ENCODE results near the gene DHRS3.

The DHRS3 gene

DNA sequence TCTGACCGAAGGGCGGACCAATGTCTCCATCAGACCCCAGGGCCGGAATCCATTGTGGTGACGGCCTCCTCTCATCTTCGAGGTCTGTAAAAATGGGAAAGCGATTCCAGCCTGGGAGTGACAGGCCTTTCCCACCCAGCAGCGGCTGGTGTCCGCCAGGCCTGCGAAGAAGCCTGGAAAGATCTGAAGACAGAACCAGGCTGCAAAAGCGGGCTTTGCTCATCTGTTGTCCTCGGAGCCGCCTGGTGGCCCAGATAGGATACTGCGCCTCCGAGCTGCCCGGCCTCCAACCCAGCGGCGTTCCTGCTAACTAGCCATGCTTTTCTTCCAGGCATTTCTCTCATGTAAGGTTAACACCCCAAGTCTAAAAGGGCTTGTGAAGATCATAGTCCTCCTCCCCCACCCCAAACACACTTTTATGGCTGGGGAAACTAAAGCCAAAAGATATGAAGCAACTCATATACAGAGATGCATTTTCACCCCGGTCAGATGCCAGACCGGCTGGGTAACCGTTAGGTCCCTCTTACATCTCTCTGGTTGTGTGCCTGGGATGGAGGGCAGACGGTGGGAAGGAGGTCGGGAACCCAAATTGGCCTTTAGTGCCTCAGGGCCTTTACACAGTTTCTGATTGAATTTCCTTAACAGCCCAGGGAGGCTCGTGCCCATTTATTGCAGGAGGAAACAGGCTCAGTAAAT lies 1.9 kb upstream of the DHRS3 start:
- peak; percentile 84 for DNase-seq
- in situ Hi-C loops (cut with HindIII; ENCODE audit: low pct_ligation_motif_present, low pct_unique_long_range_greater_than_20kb, low sequenced_read_pairs) = no loop called here

DNA sequence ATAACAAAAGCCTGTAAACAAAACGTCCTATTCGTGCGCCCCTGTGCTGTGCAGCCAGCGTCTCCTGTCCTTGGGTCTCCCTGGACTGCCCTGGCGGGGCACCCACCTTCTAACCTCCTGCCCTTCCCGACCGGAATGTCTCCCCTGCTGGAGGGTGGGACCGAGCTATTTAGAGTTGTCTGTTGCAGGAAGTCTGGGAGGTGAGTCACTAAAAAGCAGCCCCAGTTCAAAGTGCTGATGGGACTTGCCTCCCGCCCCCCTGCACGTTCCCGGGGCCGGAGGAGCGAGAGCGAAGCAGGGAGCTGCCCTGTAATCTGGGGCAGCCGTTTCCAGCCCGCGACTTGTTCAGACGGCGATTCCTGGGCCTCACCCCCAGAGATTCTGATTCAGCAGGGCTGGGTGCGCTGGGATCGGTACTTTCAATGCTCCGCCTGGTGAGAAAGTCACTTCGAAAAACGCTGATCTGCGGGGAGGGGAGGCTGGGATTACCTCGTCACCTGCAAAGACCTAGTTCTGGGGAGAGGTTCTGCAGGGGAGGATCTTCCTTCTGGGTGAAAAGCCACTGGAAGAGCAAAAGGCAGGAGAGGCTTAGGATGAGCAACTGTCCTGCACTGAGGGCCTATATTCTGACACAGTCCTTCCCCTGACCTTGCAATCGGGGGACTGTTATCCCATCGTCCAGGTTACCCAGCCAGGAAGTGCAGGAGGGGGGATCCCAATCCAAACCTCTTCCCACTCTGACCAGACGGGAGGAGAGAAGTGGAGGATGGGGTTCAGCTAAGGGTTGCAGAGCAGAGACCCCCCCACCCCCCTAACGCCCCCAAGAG lies 1.2 kb upstream of the DHRS3 start:
- peak; percentile 86 for DNase-seq

DNA sequence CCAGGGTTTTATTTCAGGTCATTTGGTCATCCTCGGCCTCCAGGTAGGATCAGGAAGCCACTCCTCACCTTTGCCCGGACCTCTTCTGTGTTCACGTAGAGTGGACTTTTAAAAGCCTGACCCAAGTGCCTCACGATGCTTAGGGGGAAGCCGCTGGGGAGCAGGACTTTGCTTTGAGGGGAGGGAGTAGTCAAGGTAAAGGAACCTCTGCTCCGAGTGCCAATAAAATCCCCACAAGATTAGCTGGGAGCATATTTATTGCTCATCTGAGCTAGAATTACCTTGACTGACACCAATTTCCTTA lies 603 bp upstream of the DHRS3 start:
- no peak for DNase-seq
- in situ Hi-C loops (cut with HindIII; ENCODE audit: low pct_ligation_motif_present, low pct_unique_long_range_greater_than_20kb, low sequenced_read_pairs) = no loop called here

More for the DNA sequence above, 1.2 kb upstream of the DHRS3 start:
- in situ Hi-C loops (cut with HindIII; ENCODE audit: low pct_ligation_motif_present, low pct_unique_long_range_greater_than_20kb, low sequenced_read_pairs) = no loop called here

DNA sequence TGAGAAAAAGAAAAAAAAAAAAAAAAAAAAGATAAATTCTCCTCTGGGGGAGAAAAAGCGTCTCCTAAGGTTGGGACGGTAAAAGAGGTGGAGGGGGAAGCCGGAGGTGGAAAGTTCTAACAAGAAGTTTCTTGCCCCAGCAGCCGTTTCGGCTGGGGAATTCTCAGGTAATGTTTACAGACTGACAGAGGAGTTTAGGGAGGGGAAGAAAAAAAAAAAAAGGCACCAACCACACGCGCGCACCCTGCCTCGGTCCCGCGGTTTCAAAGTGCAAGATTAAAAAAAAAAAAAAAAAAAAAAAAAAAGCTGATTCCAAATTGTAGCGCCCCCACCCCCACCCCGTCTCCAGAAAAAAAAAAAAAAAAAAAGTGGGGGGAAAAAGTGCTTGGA lies 504 bp downstream of the DHRS3 start:
- DNase-seq = no peak
- in situ Hi-C loops (cut with HindIII; ENCODE audit: low pct_ligation_motif_present, low pct_unique_long_range_greater_than_20kb, low sequenced_read_pairs) = no loop called here

DNA sequence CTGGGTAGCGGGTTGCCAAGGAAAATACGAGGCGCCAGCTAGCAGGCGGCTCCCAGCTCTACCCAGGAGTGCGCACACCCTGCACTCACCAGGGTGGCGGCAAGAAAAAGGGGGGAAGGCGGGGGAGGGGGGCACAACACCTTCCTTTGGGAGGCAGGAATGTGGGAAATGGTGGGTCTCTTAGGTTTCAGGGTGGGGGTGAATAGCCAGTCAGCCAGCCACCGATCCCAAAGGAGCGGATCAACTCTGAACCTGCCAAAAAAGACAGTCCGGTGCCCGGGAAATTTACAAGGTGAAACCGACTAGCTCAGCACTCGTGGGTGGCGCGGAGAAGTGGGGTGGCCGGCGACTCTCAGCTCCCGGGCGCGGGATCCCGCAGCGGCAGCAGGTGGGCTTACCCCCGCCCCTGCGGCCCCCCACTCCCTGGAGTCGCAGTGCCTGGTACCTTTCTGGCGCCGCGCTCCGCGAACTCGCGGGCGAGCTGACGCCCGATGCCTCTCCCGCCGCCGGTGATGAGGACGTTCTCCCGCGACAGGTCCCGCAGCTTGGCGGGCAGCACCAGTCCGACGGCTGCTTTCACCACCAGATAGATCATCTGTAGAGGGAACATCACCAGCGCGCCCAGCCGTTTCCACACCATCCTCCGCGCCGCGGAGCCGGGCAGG lies 1.2 kb downstream of the DHRS3 start:
- DNase-seq = peak; percentile 29
- in situ Hi-C loops (cut with HindIII; ENCODE audit: low pct_ligation_motif_present, low pct_unique_long_range_greater_than_20kb, low sequenced_read_pairs) = no loop called here

DNA sequence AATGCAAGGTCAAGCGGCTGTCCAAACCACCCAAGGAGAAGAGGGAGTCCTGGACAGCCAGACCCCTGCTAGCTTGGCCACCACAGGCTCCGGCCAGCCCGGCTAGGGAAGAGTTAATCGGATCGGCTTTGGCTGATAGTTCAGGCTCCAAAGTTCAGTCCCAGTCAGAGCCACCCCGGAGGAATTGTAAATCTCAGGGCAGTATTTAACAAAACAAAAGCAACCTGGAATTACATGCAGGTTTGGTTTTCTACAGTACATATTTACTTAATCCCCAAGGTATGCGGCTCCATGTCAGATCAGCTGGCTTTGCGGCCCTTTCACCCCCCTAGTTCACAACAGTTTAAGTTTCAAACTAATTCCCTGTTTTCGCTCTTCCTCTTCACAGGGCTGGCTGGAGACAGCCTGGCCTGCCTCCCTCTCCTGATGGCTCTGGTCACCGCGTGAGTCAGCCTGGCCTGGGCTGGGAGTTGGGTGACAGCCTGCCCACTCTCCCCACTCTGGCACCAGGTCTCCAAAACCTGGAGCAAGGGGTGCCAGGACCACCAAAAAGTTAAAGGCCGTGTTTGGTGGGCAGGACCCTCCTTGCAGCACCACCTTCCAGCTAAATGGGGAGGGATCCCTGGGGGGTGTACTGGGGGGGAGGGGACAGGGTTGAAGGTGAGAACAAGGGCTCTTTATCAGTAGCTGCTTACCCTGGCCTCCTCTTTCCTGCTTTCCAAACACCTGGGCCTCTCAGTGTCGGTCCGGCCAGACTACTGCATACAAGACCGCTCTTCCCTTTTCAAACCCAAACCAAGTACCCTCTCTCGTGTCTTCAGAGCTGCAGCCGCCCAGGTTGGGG lies 1.9 kb downstream of the DHRS3 start:
- in situ Hi-C loops (cut with HindIII; ENCODE audit: low pct_ligation_motif_present, low pct_unique_long_range_greater_than_20kb, low sequenced_read_pairs) = no loop called here
- DNase-seq = peak; percentile 53

DNA sequence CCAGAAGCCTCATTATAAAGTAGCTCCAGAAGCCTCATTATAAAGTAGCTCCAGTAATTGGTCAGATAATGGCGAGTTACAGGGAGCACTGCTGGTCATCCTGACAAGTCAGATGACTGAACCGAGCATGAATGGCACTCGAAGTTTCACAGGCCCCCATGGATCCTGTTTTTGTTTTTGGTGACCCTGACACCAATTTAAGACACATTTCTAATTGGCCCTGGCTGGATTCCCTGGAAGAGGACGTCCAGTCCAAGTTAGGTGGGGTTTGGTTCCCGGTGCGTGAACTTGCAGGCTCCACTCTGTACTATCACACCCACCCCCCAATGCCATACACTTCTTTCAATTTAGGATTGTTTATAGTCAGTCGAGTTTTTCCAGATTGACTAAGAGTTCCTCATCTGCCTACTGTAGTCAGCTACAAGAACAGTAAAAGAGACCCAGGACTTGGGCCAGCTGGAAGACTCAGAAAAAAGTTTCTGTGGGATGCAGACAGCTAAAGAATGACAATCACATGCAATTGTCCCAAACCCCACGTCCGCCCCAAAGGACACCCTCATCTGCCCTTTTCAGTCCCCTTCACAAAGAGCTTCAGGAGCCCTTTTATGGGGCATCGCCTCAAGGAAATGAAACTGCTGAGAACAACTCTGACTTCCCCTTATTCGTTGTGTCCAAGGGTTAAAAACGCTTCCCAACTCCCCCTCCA lies 2.7 kb downstream of the DHRS3 start:
- in situ Hi-C loops (cut with HindIII; ENCODE audit: low pct_ligation_motif_present, low pct_unique_long_range_greater_than_20kb, low sequenced_read_pairs) = no loop called here
- DNase-seq = no peak

DNA sequence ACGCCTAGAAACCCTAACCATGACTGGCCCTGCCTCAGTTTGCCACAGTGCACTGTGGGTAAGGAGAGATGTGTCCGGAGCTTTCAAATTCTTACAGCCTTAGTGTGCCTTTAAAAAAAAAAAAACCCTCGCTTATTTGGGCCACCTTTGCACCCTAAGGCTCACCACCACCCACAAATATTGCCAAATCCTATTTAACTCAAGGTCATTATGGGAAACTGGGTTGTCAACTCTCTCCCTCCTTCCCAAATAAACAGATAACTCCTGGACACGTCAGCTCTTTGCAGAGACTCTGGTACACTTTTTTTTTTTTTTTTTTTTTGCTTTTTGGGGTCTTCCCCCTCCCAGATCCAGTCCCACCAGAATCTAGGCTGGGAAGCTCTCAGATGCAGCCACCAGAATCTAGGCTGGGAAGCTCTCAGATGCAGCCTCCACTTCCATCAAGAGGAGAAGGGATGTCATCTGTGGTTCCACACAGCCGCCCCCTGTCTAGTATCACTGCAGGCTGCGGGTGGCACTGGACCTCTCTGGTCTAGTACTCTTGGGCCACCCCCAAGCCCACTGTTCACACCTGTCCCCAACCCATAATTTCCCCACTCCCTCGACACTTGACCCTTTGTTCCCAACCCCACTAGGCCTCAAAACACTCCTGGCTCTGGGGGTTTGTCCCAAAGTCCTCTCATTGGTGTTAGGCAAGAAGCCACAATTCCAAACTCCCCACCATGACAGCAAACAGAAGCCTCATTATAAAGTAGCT lies 3.4 kb downstream of the DHRS3 start:
- no peak for DNase-seq
- in situ Hi-C loops (cut with HindIII; ENCODE audit: low pct_ligation_motif_present, low pct_unique_long_range_greater_than_20kb, low sequenced_read_pairs) = no loop called here

DNA sequence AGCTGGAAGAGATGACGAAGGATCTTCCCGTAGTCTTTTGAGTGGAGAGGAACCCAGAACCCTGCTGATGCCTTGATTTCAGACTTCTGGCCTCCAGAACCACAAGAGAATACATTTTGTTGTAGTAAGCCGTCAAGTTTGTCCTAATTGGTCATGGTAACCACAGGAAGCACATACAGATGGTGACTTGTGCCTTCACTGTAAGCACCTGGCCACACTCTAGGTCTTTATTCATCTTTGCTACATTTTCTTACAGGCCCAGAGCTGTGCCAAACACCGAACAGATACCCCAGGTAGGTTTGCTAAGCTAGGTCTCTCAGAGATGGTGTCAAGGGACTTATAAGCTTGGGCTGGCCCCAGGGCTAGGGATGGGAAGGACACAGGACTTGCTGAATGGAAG lies 4.8 kb downstream of the DHRS3 start:
- DNase-seq = no peak
- in situ Hi-C loops (cut with HindIII; ENCODE audit: low pct_ligation_motif_present, low pct_unique_long_range_greater_than_20kb, low sequenced_read_pairs) = no loop called here

DNA sequence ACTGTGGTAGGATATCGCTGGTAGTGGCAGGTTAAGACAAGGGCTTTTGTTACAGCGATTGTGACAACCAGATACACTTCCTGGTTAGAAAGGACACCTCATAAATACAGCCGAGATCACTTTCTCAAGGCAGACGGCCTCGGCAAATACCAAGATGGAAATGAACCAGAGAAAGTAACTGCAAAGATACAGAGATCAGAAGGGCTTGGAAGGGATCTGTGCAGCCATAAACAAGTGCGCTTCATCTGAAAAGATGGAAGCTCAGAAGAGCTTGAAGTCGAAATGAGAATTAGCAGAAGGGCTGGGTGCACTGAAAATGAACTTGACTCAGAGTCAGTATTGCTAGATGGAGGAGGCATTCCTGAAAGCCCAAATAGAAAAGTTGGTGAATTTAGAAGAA lies 7.1 kb downstream of the DHRS3 start:
- in situ Hi-C loops (cut with HindIII; ENCODE audit: low pct_ligation_motif_present, low pct_unique_long_range_greater_than_20kb, low sequenced_read_pairs) = no loop called here
- DNase-seq = no peak

DNA sequence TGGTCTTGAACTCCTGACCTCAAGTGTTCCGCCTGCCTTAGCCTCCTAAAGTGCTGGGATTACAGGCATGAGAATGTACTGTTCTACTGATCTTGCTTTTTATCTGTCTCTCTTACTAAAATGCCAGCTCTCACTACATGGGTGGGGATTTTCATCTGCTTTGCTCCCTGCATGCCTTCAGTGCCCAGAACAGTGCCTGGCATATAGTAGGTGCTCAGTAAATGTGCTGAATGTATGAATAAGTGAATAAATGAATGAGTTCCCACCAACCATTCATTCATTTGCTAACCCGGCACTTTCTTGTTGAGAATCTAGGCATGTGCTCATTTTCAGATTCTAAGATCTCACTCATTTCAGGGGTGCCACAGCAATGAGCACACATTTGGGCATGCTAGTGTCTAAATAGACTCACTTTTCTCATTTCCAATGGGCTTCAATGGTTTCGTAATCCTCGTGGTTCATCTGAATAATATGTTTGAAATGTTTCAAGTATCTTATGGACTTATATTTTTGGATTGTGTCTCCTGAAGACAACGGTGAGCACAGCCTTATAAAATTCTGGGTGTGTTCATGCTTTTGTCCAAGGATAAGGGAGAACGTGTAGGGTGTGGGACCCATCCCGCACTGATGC lies 7.6 kb downstream of the DHRS3 start:
- in situ Hi-C loops (cut with HindIII; ENCODE audit: low pct_ligation_motif_present, low pct_unique_long_range_greater_than_20kb, low sequenced_read_pairs) = no loop called here
- no peak for DNase-seq

DNA sequence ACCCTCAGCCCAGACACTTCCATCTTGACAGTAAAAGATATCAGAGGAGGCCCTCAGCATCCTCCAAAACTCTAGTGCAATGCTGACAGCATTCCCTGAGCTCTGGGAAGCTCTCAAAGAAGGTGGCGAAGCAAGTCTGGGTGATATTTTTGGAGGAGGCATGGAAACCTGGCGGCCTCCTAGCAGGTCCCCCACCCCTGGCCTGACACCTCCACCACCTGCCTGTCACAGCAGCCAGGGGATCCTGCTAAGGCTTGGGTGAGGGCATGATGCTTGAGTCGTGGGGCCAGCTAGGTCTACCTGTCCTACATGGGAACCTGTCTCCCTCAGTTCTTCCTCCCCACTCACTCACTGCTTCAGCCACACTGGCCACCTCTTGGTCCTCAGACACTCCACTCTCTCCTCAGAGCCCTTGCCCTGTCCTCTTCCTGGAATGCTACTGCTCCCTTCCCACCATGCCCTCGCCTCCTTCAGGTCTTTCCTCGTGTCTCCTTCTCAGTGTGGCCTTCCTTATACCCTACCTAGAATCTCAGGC lies 8.5 kb downstream of the DHRS3 start:
- in situ Hi-C loops (cut with HindIII; ENCODE audit: low pct_ligation_motif_present, low pct_unique_long_range_greater_than_20kb, low sequenced_read_pairs) = no loop called here
- no peak for DNase-seq

DNA sequence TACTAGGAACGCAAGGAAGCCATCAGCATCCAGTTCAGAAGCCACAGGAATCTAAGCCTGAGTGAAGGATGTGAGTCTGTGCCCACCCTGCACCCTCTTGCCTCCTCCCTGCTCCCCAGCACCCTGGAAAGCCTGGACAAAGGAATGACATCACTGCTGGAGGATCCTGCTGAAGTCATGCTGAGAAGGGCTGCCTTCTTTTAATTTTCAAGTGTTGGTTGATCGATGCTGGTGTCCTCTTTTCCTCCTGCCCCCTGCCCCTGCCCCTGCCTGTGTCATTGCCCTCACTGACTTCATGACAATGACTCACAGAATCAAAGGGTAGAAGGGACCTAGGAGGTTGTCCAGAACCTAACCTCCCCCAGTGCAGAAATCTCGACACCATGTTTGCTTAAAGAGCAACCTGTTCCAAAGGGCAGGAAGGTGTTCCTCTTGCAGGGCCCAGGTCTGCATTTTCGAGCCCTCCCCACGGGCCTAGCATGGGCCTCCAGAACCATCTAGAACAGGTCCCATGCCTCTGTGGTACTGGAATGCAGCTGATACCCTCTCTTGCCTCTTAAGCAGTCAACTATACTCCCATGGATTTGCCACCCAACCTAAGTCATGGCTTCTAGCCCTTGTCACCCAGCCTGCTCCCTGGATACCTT lies 9.6 kb downstream of the DHRS3 start:
- in situ Hi-C loops (cut with HindIII; ENCODE audit: low pct_ligation_motif_present, low pct_unique_long_range_greater_than_20kb, low sequenced_read_pairs) = no loop called here
- no peak for DNase-seq

DNA sequence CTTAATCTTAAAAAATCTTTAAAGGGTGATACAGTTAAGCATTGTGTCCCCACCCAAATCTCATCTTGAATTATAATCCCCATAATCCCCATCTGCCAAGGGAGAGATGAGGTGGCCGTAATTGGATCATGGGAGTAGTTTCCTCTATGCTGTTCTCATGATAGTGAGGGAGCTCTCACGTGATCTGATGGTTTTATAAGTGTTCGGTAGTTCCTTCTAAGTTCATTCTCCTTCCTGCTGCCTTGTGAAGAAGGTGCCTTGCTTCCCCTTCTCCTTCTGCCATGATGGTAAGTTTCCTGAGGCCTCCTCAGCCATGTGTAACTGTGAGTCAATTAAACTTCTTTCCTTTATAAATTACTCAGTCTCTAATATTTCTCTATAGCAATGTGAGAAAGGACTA lies 10.7 kb downstream of the DHRS3 start:
- in situ Hi-C loops (cut with HindIII; ENCODE audit: low pct_ligation_motif_present, low pct_unique_long_range_greater_than_20kb, low sequenced_read_pairs) = no loop called here
- no peak for DNase-seq

DNA sequence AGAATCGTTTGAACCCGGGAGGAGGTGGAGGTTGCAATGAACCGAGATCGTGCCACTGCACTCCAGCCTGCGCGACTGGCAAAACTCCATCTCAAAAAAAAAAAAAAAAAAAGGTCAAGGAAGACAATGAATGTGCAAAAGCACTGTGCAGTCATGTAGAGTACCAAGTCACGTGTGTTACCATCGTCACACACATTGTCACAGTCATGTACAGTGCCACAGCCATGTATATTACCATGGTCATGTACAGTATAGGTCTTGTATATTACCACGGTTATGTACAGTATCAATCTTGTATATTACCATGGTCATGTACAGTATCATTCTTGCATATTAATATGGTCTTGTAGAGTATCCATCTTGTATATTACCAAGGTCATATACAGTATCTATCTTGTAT lies 13.0 kb downstream of the DHRS3 start:
- in situ Hi-C loops (cut with HindIII; ENCODE audit: low pct_ligation_motif_present, low pct_unique_long_range_greater_than_20kb, low sequenced_read_pairs) = no loop called here
- DNase-seq = no peak

DNA sequence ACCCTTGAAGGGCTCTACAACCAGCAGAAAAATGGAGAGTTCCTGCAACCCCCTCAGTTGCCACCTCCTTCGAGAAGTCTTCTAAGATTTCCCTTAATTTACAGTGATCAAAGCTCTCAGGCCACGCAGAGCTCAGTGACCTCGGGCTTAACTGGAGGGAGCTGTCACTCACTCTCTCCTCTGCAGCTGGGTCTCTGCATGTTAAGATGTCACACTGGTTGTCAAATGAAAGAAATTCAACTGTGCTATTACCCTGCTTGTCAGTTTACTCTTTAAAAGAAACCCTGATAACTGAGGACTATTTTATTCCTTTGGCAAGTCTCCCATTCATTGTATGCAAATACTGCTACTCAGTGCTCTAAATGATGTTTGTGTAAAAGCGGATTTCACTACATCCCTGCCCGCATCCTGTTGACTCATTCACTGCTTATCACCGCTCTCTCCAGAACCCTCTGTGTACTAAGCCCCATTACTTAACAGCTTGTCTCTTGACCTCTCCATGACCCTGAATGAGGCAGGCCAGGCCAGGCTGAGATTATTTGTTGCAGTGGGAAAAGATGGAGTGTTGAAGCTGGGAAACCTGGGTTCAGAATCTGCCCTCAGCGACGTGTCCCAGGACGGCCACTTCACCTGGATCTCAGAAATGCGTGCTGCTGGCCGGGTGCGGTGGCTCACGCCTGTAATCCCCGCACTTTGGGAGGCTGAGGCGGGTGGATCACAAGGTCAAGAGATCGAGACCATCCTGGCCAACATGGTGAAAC lies 13.7 kb downstream of the DHRS3 start:
- in situ Hi-C loops (cut with HindIII; ENCODE audit: low pct_ligation_motif_present, low pct_unique_long_range_greater_than_20kb, low sequenced_read_pairs) = no loop called here
- peak; percentile 87 for DNase-seq
